SK-N-SH (cell line): Measurements from ENCODE around the gene TANGO6. TPM values are rescaled to one million over a fixed set of nuclear protein-coding genes. Genes with fewer than 3 reads are reported as not detected.

ENCODE experiments used
- CTCF ChIA-PET: fragments of 300-600, 350-600 bp; formaldehyde crosslinking; extraction: SDS; loops from one replicate; lab custom pipeline; 2021; lab: Yijun Ruan, JAX
- POLR2A ChIA-PET: fragments of 350-600 bp; sonication (Branson Sonifier 250); formaldehyde crosslinking; extraction: SDS; loops from one replicate; lab custom pipeline; 2020; ENCODE audit warnings: antibody characterized with exemption, inconsistent platforms; lab: Yijun Ruan, JAX
- DNase-seq: peaks from one replicate; pipeline ENCODE4 v3.0.0; 2012
- H2AFZ ChIP-seq: fragments of 200-600 bp; sonication (generic); 2 replicates; pipeline ENCODE4 v1.8.1; 2016; ENCODE audit warnings: antibody characterized with exemption, mild to moderate bottlenecking, low read depth
- H3F3A ChIP-seq: fragments of 200-600 bp; sonication (generic); replicated peaks from 2 replicates; pipeline ENCODE3; 2016; ENCODE audit warnings: antibody characterized with exemption, mild to moderate bottlenecking; ENCODE audit not compliant: insufficient read depth
- H3K27ac ChIP-seq, 2 experiments: fragments of 200-500 bp in 1 of 2; fragments of 200-600 bp in 1 of 2; sonication (Bioruptor generic) in 1 of 2; sonication (generic), shearing (Covaris generic) in 1 of 2; 2 replicates each; pipeline versions ENCODE4 v1.5.1 to v1.6.1; 2014 to 2016; ENCODE audit warnings: low read depth in 2 of 2, inconsistent platforms in 1 of 2, low read length in 1 of 2, mild to moderate bottlenecking in 1 of 2, mixed read lengths in 1 of 2
- H3K27me3 ChIP-seq: fragments of 200-600 bp; sonication (generic), shearing (Covaris generic); 2 replicates; pipeline ENCODE4 v1.6.1; 2016; ENCODE audit warnings: mixed run types; ENCODE audit not compliant: insufficient read depth
- H3K36me3 ChIP-seq, 2 experiments: fragments of 200-500 bp in 1 of 2; fragments of 200-600 bp in 1 of 2; sonication (Bioruptor generic) in 1 of 2; sonication (generic) in 1 of 2; replicated peaks in 1 of 2; 2 replicates each; pipeline versions ENCODE3 to v1.5.1; 2014 to 2016; ENCODE audit warnings: low read length in 1 of 2, mild to moderate bottlenecking in 1 of 2; ENCODE audit not compliant: insufficient read depth in 2 of 2, control insufficient read depth in 1 of 2
- H3K4me1 ChIP-seq, 2 experiments: fragments of 200-500 bp in 1 of 2; fragments of 200-600 bp in 1 of 2; sonication (Bioruptor generic) in 1 of 2; sonication (generic), shearing (Covaris generic) in 1 of 2; 2 replicates each; pipeline versions ENCODE4 v1.5.1 to v1.6.1; 2014 to 2016; ENCODE audit warnings: low read depth in 1 of 2, low read length in 1 of 2, mixed run types in 1 of 2; ENCODE audit not compliant: insufficient read depth in 2 of 2, control insufficient read depth in 1 of 2
- H3K4me2 ChIP-seq: fragments of 200-600 bp; sonication (generic), shearing (Covaris generic); 2 replicates; pipeline ENCODE4 v1.6.1; 2017; ENCODE audit warnings: mixed run types
- H3K4me3 ChIP-seq, 2 experiments: fragments of 200-500 bp in 1 of 2; fragments of 200-600 bp in 1 of 2; sonication (Bioruptor generic) in 1 of 2; sonication (generic), shearing (Covaris generic) in 1 of 2; 2 replicates each; pipeline versions ENCODE4 v1.5.1 to v1.8.1; 2014 to 2016; ENCODE audit warnings: low read depth in 2 of 2, inconsistent platforms in 1 of 2, low read length in 1 of 2, mild to moderate bottlenecking in 1 of 2, mixed read lengths in 1 of 2, moderate library complexity in 1 of 2
- H3K79me2 ChIP-seq: fragments of 200-600 bp; sonication (generic); 2 replicates; pipeline ENCODE4 v1.8.1; 2017; ENCODE audit warnings: mild to moderate bottlenecking; ENCODE audit not compliant: insufficient read depth
- H3K9ac ChIP-seq: fragments of 200-600 bp; sonication (generic); 2 replicates; pipeline ENCODE4 v1.6.1; 2017; ENCODE audit warnings: mixed run types
- H3K9me2 ChIP-seq: fragments of 200-600 bp; sonication (generic); 2 replicates; pipeline ENCODE4 v1.6.1; 2017; ENCODE audit warnings: mixed run types
- H3K9me3 ChIP-seq: fragments of 200-600 bp; sonication (generic); 2 replicates; pipeline ENCODE4 v1.6.1; 2017; ENCODE audit warnings: mixed run types, mild to moderate bottlenecking, moderate library complexity
- H4K20me1 ChIP-seq: fragments of 200-600 bp; sonication (generic); 2 replicates; pipeline ENCODE4 v1.6.1; 2017; ENCODE audit warnings: mild to moderate bottlenecking, mixed run types; ENCODE audit not compliant: insufficient read depth
- CHD2 ChIP-seq: fragments of 150-350 bp; IDR thresholded peaks from 2 replicates; pipeline ENCODE4 v1.6.1; 2018; ENCODE audit warnings: low read length; ENCODE audit not compliant: partially characterized antibody
- ELF1 ChIP-seq: IDR thresholded peaks from 2 replicates; pipeline ENCODE4 v1.4.0; 2012
- EP300 ChIP-seq, 2 experiments: IDR thresholded peaks; 2 replicates each; pipeline versions ENCODE4 v1.4.0 to v1.6.1; 2012; ENCODE audit warnings: borderline replicate concordance in 1 of 2, low read depth in 1 of 2, low read length in 1 of 2
- EZH2phosphoT487 ChIP-seq: fragments of 200-600 bp; sonication (generic); IDR thresholded peaks from 2 replicates; pipeline ENCODE4 v1.6.1; 2017; ENCODE audit warnings: low read depth, mixed run types, mild to moderate bottlenecking, antibody characterized with exemption, moderate library complexity, borderline replicate concordance
- FOSL2 ChIP-seq: IDR thresholded peaks from 2 replicates; pipeline ENCODE4 v1.4.0; 2012; ENCODE audit warnings: low read depth, mild to moderate bottlenecking, moderate library complexity, borderline replicate concordance
- FOXJ3 ChIP-seq: sonication (generic); formaldehyde crosslinking; IDR thresholded peaks from 2 replicates; pipeline ENCODE4 v1.5.1; 2020; ENCODE audit warnings: mild to moderate bottlenecking, missing genetic modification reagents
- FOXM1 ChIP-seq: IDR thresholded peaks from 2 replicates; pipeline ENCODE4 v1.4.0; 2012; ENCODE audit warnings: low read depth, mild to moderate bottlenecking
- GABPA ChIP-seq: IDR thresholded peaks from 2 replicates; pipeline ENCODE4 v1.4.0; 2012; ENCODE audit warnings: low read depth, mild to moderate bottlenecking
- JUND ChIP-seq: IDR thresholded peaks from 2 replicates; pipeline ENCODE4 v1.4.0; 2012
- MXI1 ChIP-seq: IDR thresholded peaks from 2 replicates; pipeline ENCODE4 v1.6.1; 2012; ENCODE audit warnings: mild to moderate bottlenecking, low read depth, low read length, improper control_type of control experiment
- NFIC ChIP-seq: IDR thresholded peaks from 2 replicates; pipeline ENCODE4 v1.4.0; 2012; ENCODE audit warnings: borderline replicate concordance
- RAD21 ChIP-seq: IDR thresholded peaks from 2 replicates; pipeline ENCODE4 v1.6.1; 2012; ENCODE audit warnings: mild to moderate bottlenecking, low read length
- RFX5 ChIP-seq: IDR thresholded peaks from 2 replicates; pipeline ENCODE4 v1.6.1; 2012; ENCODE audit warnings: mild to moderate bottlenecking, improper control_type of control experiment, low read length
- RXRA ChIP-seq: IDR thresholded peaks from 2 replicates; pipeline ENCODE4 v1.4.0; 2012; ENCODE audit warnings: low read depth, mild to moderate bottlenecking, borderline replicate concordance
- SMC3 ChIP-seq: IDR thresholded peaks from 2 replicates; pipeline ENCODE4 v1.6.1; 2012; ENCODE audit warnings: low read depth, low read length, improper control_type of control experiment
- TEAD4 ChIP-seq: IDR thresholded peaks from 2 replicates; pipeline ENCODE4 v1.4.0; 2012; ENCODE audit warnings: mild to moderate bottlenecking, borderline replicate concordance; ENCODE audit not compliant: insufficient read depth
- YY1 ChIP-seq: IDR thresholded peaks from 2 replicates; pipeline ENCODE4 v1.4.0; 2012; ENCODE audit warnings: low read depth, mild to moderate bottlenecking
- WGBS: methylation state at CpG from one replicate; pipeline ENCODE4 v1.1.6; 2017; ENCODE audit warnings: low lambda C conversion rate; 5-methylcytosine and 5-hydroxymethylcytosine counted together
- polyA plus RNA-seq, 3 experiments: library from polyadenylated mRNA; depleted of rRNA; stranded (reverse); fragments of >200 nt; gene quantifications; 2 replicates each; pipeline ENCODE4 v1.2.3, GENCODE V29; 2012
- TF ChIP-seq, protein P1 (sequence below): IDR thresholded peaks from 2 replicates; pipeline ENCODE4; 2012
- TF ChIP-seq, protein P2 (sequence below): fragments of 150-350 bp; IDR thresholded peaks from 2 replicates; pipeline ENCODE4 v1.6.1; 2017; ENCODE audit warnings: antibody characterized with exemption, low read length, low read depth, borderline replicate concordance
- TF ChIP-seq, protein P3 (sequence below): IDR thresholded peaks from 2 replicates; pipeline ENCODE4 v1.4.0; 2012; ENCODE audit warnings: low read depth
- TF ChIP-seq, protein P4 (sequence below): fragments of 200-600 bp; sonication (generic); IDR thresholded peaks from 2 replicates; pipeline ENCODE4 v1.6.1; 2017; ENCODE audit warnings: antibody characterized with exemption, mild to moderate bottlenecking, moderate library complexity

Gene TANGO6
- polyA plus RNA-seq, 1 of the 3 experiments (the other 2 are of a cell fraction) = 5.5 TPM

DNA sequence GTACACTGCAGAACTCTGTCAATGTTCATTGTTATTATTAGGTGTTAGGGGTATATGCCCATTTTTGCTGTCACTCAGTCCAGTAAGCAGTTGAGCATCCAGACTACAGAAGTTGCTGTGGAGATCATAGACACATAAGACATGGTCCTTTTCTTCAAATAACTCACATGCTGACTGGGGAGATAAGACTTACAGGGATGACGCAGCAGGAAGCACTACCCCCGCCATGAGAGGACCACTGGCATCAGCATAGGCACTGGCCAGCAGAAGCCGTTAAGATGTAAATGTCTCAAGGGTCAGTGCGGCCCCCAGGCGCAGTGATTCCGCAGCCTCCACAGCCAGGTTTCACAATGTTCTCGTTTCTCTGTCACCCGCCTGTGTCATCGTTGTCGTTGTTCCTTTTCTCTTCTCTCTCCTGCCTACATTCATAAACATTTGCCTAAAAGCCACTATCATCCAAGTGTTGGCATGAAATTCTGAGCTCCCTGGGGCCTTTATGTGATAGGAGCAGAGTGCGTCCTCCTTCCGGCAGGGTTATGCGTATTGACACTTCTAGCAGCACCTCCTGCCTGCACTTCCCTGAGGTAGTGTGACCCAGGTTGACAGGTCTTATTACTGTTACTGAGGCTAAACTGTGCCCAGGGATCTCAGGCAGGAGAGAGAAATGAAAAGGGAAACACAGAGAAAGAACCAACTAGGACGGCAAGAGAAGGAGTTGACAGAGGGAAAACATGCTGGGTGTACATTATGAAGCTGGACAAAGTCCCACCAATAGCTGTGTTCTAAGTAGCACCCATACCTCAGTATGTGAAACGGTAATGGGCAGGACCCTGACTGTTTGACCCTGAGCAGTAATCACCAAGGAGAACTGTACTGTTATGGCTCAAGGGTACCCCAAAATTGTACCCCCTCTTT is 17.9 kb downstream of the TANGO6 start:
- Histone ChIP-seq H3K9ac (no peak overlapping the region), H3K27me3 (no peaks in the 10 kb centered on the region), H3K4me3 (no peak overlapping the region), H3F3A (no peaks in the 10 kb centered on the region), H3K9me3 (no peaks in the 10 kb centered on the region), H3K36me3 (peaks cover 0 to 12% of the 10 kb centered on the region in 2 experiments), H3K9me2 (no peaks in the 10 kb centered on the region), H2AFZ (no peak overlapping the region), H3K4me2 (no peak overlapping the region), H3K79me2 (peaks cover 15% of the 10 kb centered on the region), H4K20me1 (no peaks in the 10 kb centered on the region), H3K27ac (no peak overlapping the region), H3K4me1 (no peaks in the 10 kb centered on the region)
- DNase-seq = no peak
- ChIA-PET CTCF (interaction anchor here (2.1 kb wide), 1 partner anchor 15 kb away, joined by 14 read pairs; no protein-coding TSS in a partner anchor), POLR2A (no interaction called here)
- TF ChIP-seq MXI1 = no peak
- TF ChIP-seq NFIC = no peak
- TF ChIP-seq JUND = no peak
- TF ChIP-seq RXRA = no peak
- no peak for TF ChIP-seq SMC3
- no peak for TF ChIP-seq RAD21
- no peak for TF ChIP-seq TEAD4
- no peak for TF ChIP-seq RFX5
- TF ChIP-seq, protein P1, sequence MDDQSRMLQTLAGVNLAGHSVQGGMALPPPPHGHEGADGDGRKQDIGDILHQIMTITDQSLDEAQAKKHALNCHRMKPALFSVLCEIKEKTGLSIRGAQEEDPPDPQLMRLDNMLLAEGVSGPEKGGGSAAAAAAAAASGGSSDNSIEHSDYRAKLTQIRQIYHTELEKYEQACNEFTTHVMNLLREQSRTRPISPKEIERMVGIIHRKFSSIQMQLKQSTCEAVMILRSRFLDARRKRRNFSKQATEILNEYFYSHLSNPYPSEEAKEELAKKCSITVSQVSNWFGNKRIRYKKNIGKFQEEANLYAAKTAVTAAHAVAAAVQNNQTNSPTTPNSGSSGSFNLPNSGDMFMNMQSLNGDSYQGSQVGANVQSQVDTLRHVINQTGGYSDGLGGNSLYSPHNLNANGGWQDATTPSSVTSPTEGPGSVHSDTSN = no peak
- TF ChIP-seq, protein P2, sequence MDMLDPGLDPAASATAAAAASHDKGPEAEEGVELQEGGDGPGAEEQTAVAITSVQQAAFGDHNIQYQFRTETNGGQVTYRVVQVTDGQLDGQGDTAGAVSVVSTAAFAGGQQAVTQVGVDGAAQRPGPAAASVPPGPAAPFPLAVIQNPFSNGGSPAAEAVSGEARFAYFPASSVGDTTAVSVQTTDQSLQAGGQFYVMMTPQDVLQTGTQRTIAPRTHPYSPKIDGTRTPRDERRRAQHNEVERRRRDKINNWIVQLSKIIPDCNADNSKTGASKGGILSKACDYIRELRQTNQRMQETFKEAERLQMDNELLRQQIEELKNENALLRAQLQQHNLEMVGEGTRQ = no peak
- no peak for TF ChIP-seq FOXJ3 (CRISPR knock-in tag)
- no peak for TF ChIP-seq ELF1
- TF ChIP-seq, protein P3, sequence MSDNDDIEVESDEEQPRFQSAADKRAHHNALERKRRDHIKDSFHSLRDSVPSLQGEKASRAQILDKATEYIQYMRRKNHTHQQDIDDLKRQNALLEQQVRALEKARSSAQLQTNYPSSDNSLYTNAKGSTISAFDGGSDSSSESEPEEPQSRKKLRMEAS = no peak
- WGBS = 94% methylated on average over 15 of the region's 15 CpGs

DNA sequence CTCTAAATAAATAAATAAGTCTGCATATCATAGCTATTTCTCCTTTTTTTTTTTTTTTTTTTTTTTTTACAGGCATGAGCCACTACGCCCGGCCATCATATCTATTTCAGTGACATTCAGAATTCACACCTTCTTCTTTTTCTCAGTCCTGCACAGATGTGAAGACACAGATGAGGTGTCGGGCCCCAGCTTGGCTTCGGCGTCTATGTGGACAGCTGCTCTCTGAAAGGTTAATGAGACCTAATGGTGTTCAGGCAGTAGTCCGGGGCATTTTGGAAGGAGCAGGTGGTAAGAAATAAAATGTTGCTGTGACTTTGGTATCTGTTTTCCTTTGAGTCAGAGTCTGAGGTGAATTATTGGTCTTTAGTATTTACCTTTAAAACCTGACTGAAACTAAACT is 23.6 kb downstream of the TANGO6 start:
- Histone ChIP-seq H3K27me3 (no peaks in the 10 kb centered on the region), H3K79me2 (no peaks in the 10 kb centered on the region), H3K36me3 (peaks cover 0 to 7% of the 10 kb centered on the region in 2 experiments), H3K4me2 (no peak overlapping the region), H4K20me1 (no peaks in the 10 kb centered on the region), H3K9me3 (no peaks in the 10 kb centered on the region), H3K9me2 (no peaks in the 10 kb centered on the region), H2AFZ (no peak overlapping the region), H3K4me1 (no peaks in the 10 kb centered on the region), H3K9ac (no peak overlapping the region), H3K27ac (no peak overlapping the region), H3K4me3 (no peak overlapping the region), H3F3A (no peaks in the 10 kb centered on the region)
- WGBS = 97% methylated on average over 6 of the region's 6 CpGs
- POLR2A ChIA-PET = no interaction called here
- no peak for DNase-seq
- TF ChIP-seq FOSL2 = no peak
- no peak for TF ChIP-seq GABPA
- no peak for TF ChIP-seq RAD21
- no peak for TF ChIP-seq EZH2phosphoT487
- TF ChIP-seq EP300 (IDR thresholded peaks at IDR 0.05; ENCODE audit: borderline replicate concordance in 1 of 2, low read depth in 1 of 2, low read length in 1 of 2) = no peak
- TF ChIP-seq FOXM1 = no peak
- TF ChIP-seq YY1 = no peak
- TF ChIP-seq, protein P4, sequence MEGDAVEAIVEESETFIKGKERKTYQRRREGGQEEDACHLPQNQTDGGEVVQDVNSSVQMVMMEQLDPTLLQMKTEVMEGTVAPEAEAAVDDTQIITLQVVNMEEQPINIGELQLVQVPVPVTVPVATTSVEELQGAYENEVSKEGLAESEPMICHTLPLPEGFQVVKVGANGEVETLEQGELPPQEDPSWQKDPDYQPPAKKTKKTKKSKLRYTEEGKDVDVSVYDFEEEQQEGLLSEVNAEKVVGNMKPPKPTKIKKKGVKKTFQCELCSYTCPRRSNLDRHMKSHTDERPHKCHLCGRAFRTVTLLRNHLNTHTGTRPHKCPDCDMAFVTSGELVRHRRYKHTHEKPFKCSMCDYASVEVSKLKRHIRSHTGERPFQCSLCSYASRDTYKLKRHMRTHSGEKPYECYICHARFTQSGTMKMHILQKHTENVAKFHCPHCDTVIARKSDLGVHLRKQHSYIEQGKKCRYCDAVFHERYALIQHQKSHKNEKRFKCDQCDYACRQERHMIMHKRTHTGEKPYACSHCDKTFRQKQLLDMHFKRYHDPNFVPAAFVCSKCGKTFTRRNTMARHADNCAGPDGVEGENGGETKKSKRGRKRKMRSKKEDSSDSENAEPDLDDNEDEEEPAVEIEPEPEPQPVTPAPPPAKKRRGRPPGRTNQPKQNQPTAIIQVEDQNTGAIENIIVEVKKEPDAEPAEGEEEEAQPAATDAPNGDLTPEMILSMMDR = no peak
- TF ChIP-seq, protein P1 = no peak
- no peak for TF ChIP-seq CHD2
- CTCF ChIA-PET = interaction anchor here (2.8 kb wide), 1 partner anchor 20 kb away, joined by 9 read pairs; no protein-coding TSS in a partner anchor
